ENCODE data around the gene FMN1. TPM values are rescaled to one million over a fixed set of nuclear protein-coding genes. Genes with fewer than 3 reads are reported as not detected.

The FMN1 gene
- total RNA-seq, 1 donor from 2014 or later, result 20.1 TPM

DNA sequence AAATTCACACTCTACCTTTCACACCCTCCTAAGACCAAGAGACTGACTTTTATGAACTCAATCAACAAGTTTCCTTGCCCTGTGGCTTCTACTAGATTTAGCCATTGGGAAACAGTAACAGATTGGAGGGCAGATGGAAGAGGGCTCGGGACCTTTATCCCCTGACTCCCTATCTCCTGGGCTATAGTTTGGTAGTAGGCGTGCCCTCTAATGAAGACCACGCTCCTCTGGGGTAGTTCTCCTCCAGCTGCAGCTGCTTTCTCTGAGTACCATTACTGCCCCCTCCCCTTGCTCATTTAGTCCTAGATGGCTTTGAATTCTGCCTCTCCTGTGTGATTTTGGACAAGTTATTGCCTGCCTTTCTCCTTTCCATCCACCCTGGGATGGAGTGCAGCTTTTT, 33.3 kb downstream of the FMN1 start:
- no peaks in the 10 kb centered on the region for H3K9me3 ChIP-seq
- H3K36me3 ChIP-seq, result no peaks in the 10 kb centered on the region
- H3K27me3 ChIP-seq, result no peaks in the 10 kb centered on the region
- DNase-seq (ENCODE audit: extremely low spot score in 2 of 2), result no peak
- H3K27ac ChIP-seq, result no peak overlapping the region
- intact Hi-C loops (cut with DNase I), result no loop called here
- H3K4me3 ChIP-seq, result no peak overlapping the region
- H3K4me1 ChIP-seq, result no peaks in the 10 kb centered on the region
- no peak for TF ChIP-seq POLR2A (IDR thresholded peaks at IDR 0.05)
- TF ChIP-seq, protein P1, sequence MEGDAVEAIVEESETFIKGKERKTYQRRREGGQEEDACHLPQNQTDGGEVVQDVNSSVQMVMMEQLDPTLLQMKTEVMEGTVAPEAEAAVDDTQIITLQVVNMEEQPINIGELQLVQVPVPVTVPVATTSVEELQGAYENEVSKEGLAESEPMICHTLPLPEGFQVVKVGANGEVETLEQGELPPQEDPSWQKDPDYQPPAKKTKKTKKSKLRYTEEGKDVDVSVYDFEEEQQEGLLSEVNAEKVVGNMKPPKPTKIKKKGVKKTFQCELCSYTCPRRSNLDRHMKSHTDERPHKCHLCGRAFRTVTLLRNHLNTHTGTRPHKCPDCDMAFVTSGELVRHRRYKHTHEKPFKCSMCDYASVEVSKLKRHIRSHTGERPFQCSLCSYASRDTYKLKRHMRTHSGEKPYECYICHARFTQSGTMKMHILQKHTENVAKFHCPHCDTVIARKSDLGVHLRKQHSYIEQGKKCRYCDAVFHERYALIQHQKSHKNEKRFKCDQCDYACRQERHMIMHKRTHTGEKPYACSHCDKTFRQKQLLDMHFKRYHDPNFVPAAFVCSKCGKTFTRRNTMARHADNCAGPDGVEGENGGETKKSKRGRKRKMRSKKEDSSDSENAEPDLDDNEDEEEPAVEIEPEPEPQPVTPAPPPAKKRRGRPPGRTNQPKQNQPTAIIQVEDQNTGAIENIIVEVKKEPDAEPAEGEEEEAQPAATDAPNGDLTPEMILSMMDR (IDR thresholded peaks at IDR 0.05), result no peak
- TF ChIP-seq POLR2AphosphoS5 (IDR thresholded peaks at IDR 0.05; ENCODE audit: insufficient read depth in 1 of 2, low read depth in 1 of 2), result no peak

DNA sequence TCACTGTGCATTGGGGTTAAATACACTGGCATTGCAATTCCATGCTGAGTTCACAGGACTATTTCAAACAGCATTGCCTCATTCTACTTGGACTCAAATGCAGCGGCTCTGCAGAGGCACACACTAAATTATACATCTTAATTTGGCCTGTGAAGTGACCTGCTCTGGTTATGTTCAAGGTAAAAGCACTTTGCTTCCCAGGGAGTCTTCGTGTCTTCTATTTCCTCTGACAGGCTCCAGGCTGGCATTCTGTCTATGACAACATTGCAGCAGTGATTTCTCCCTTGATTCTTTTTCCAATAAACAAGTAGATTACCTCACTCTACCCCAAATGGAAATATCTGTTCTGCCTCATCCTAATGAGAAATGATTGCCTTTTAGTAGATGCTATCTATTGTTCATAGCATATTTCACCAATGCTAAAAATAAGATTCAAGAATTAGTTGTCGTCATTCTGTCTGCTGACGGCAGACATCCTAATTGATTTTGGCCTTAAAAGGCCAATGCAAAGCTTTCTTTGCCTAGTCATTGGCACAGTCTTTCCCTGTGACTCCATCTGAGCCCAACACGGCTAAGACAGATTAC, 33.8 kb downstream of the FMN1 start:
- no peak overlapping the region for H3K4me3 ChIP-seq
- intact Hi-C loops (cut with DNase I), result no loop called here
- no peaks in the 10 kb centered on the region for H3K9me3 ChIP-seq
- no peak for DNase-seq (ENCODE audit: extremely low spot score in 2 of 2)
- no peaks in the 10 kb centered on the region for H3K27me3 ChIP-seq
- TF ChIP-seq, protein P1 (IDR thresholded peaks at IDR 0.05), result no peak
- TF ChIP-seq POLR2AphosphoS5 (IDR thresholded peaks at IDR 0.05; ENCODE audit: insufficient read depth in 1 of 2, low read depth in 1 of 2) (no peak), POLR2A (IDR thresholded peaks at IDR 0.05) (no peak)
- no peak overlapping the region for H3K27ac ChIP-seq
- no peaks in the 10 kb centered on the region for H3K4me1 ChIP-seq
- no peaks in the 10 kb centered on the region for H3K36me3 ChIP-seq

GRCh38 chr15:33159726-33160453, 34.6 kb downstream of the FMN1 start:
- no peaks in the 10 kb centered on the region for H3K9me3 ChIP-seq
- TF ChIP-seq, protein P1 (IDR thresholded peaks at IDR 0.05), result no peak
- TF ChIP-seq POLR2AphosphoS5 (IDR thresholded peaks at IDR 0.05; ENCODE audit: insufficient read depth in 1 of 2, low read depth in 1 of 2) (no peak), POLR2A (IDR thresholded peaks at IDR 0.05) (no peak)

DNA sequence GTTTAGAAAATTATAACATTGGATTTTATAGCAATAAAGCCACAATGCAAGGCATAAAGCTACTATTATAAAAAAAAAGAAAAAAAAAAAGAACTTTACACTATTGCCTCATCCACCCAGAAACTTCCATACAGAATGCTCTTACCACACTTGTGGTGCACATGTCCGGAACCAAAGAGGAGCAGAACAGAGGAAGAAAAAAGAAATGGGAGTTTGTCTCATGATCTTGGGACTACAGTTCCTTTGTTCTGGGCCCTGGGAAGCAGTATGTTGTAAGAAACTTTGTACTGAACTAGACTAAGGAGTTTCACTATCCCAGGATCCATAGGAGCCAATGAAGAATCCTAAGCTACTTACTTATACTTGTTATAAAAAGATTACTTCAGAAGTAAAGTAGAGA, 36.1 kb downstream of the FMN1 start:
- Histone ChIP-seq H3K27me3 (no peaks in the 10 kb centered on the region), H3K27ac (no peak overlapping the region), H3K9me3 (no peaks in the 10 kb centered on the region), H3K4me1 (no peaks in the 10 kb centered on the region), H3K4me3 (no peak overlapping the region), H3K36me3 (no peaks in the 10 kb centered on the region)
- no peak for DNase-seq (ENCODE audit: extremely low spot score in 2 of 2)
- intact Hi-C loops (cut with DNase I), result no loop called here
- TF ChIP-seq POLR2AphosphoS5 (IDR thresholded peaks at IDR 0.05; ENCODE audit: insufficient read depth in 1 of 2, low read depth in 1 of 2) (no peak), POLR2A (IDR thresholded peaks at IDR 0.05) (no peak)
- TF ChIP-seq, protein P1 (IDR thresholded peaks at IDR 0.05), result no peak

More at GRCh38 chr15:33159726-33160453, 34.6 kb downstream of the FMN1 start:
- Histone ChIP-seq H3K27me3 (no peaks in the 10 kb centered on the region), H3K4me3 (no peak overlapping the region), H3K27ac (no peak overlapping the region), H3K36me3 (no peaks in the 10 kb centered on the region), H3K4me1 (no peaks in the 10 kb centered on the region)
- intact Hi-C loops (cut with DNase I), result no loop called here
- no peak for DNase-seq (ENCODE audit: extremely low spot score in 2 of 2)

Measured in vagina (tissue), 2 donors.